Neural progenitor cell (in vitro differentiated cells): ENCODE data around the gene PRIMA1.

ENCODE experiments used
- CTCF ChIP-seq: fragments of 200-600 bp; sonication (generic); IDR thresholded peaks from 2 replicates; pipeline ENCODE4 v1.5.1; 2017; ENCODE audit warnings: antibody characterized with exemption, mild to moderate bottlenecking
- EZH2 ChIP-seq: fragments of 200-600 bp; sonication (generic); IDR thresholded peaks from 2 replicates; pipeline ENCODE4 v1.6.1; 2017; ENCODE audit warnings: antibody characterized with exemption, mild to moderate bottlenecking, moderate library complexity
- EZH2phosphoT487 ChIP-seq: fragments of 200-600 bp; sonication (generic); IDR thresholded peaks from 2 replicates; pipeline ENCODE4 v1.6.1; 2017; ENCODE audit warnings: antibody characterized with exemption

DNA sequence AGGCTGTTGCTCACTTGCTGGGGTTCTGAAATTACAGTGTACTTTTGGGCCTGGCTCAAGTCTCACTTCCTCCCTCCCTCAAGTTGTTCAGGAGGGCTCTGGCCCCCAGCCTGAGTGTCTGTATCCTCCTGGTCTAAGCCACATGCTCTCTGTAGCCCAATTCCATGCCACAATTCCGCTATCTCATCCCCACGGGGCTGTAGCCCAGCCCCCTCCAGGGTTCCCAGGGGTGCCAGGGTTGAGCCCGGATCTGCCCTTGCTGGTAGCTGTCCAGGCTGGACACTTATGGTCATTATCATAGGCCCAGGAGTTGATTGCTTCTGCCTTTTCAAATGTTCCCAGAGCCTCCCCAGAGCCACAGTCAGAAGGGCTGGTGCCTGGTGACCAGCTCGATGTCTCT, 65.3 kb downstream of the PRIMA1 start:
- TF ChIP-seq CTCF, result no peak
- no peak for TF ChIP-seq EZH2phosphoT487
- no peak for TF ChIP-seq EZH2
